Measurements from ENCODE around the gene GABPB2. TPM values are rescaled to one million over a fixed set of nuclear protein-coding genes. Genes with fewer than 3 reads are reported as not detected.
A peak's percentile ranks its signal among the peaks of the same experiment; 100 is the strongest.

The GABPB2 gene
- total RNA-seq, 1 experiment from 2014 or later: 12.5 TPM

DNA sequence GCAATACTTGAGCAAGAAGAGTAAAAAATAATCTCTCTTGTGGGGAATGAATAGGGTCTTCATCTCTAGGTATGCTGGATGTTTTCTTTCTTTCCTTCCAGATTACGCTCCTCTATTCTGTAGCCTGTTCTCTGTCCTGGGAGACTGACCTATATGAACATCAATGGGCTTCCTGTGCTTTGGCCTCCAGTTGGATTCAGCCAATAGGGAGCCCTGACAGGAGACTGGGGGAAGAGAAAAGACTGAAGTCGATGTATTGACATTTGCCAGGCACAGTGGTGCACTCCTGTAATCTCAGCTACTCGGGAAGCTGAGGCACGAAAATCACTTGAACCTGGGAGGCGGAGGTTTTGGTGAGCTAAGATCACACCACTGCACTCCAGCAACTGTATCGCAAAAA lies 58.2 kb downstream of the GABPB2 start:
- no peak for DNase-seq (ENCODE audit: low spot score)
- intact Hi-C loops (cut with micrococcal nuclease; ENCODE audit: unreplicated experiment): no loop called here

GRCh38 chr1:151130987-151131586 lies 60.5 kb downstream of the GABPB2 start:
- H3K9me3 ChIP-seq (ENCODE audit: low read depth, low read length, poor library complexity, severe bottlenecking): no peaks in the 10 kb centered on the region
- H3K4me3 ChIP-seq (ENCODE audit: low read depth, low read length, poor library complexity, severe bottlenecking): no peak overlapping the region
- H3K27me3 ChIP-seq (replicated peaks; ENCODE audit: insufficient read depth, low read depth, low read length, poor library complexity): no peaks in the 10 kb centered on the region
- POLR2A ChIA-PET (ENCODE audit: low non-redundant PET): no interaction called here
- intact Hi-C loops (cut with micrococcal nuclease; ENCODE audit: unreplicated experiment): loop anchor here (5.0 kb wide), 1 partner anchor 34 kb away; no protein-coding TSS in a partner anchor
- DNase-seq (ENCODE audit: low spot score): peak; percentile 71
- H3K27ac ChIP-seq (ENCODE audit: low read depth, low read length, poor library complexity, severe bottlenecking): no peak overlapping the region
- CTCF ChIA-PET: interaction anchor here (0.5 to 0.6 kb wide), 2 partner anchors 24 to 31 kb away, joined by 3 read pairs; no protein-coding TSS in a partner anchor
- no peak for TF ChIP-seq CTCF (conservative IDR thresholded peaks at IDR 0.05; ENCODE audit: low read depth, low read length)
- no peak for TF ChIP-seq EZH2 (IDR thresholded peaks at IDR 0.05; ENCODE audit: borderline replicate concordance, low read depth, low read length, poor library complexity, severe bottlenecking)
- no TSS peak for BruUV-seq (replicated peaks)
- H3K36me3 ChIP-seq (ENCODE audit: insufficient read depth, low read length, poor library complexity, severe bottlenecking): no peaks in the 10 kb centered on the region
- H3K4me1 ChIP-seq (ENCODE audit: insufficient read depth, low read length, poor library complexity, severe bottlenecking): no peaks in the 10 kb centered on the region

More for the DNA sequence above, 58.2 kb downstream of the GABPB2 start:
- no peaks in the 10 kb centered on the region for H3K36me3 ChIP-seq (ENCODE audit: insufficient read depth, low read length, poor library complexity, severe bottlenecking)
- TF ChIP-seq EZH2 (IDR thresholded peaks at IDR 0.05; ENCODE audit: borderline replicate concordance, low read depth, low read length, poor library complexity, severe bottlenecking) (no peak), CTCF (conservative IDR thresholded peaks at IDR 0.05; ENCODE audit: low read depth, low read length) (no peak)
- BruUV-seq (replicated peaks): no TSS peak
- no peaks in the 10 kb centered on the region for H3K9me3 ChIP-seq (ENCODE audit: low read depth, low read length, poor library complexity, severe bottlenecking)
- CTCF ChIA-PET: no interaction called here
- H3K27me3 ChIP-seq (replicated peaks; ENCODE audit: insufficient read depth, low read depth, low read length, poor library complexity): no peaks in the 10 kb centered on the region
- H3K27ac ChIP-seq (ENCODE audit: low read depth, low read length, poor library complexity, severe bottlenecking): no peak overlapping the region
- H3K4me3 ChIP-seq (ENCODE audit: low read depth, low read length, poor library complexity, severe bottlenecking): no peak overlapping the region
- POLR2A ChIA-PET (ENCODE audit: low non-redundant PET): no interaction called here
- no peaks in the 10 kb centered on the region for H3K4me1 ChIP-seq (ENCODE audit: insufficient read depth, low read length, poor library complexity, severe bottlenecking)

DNA sequence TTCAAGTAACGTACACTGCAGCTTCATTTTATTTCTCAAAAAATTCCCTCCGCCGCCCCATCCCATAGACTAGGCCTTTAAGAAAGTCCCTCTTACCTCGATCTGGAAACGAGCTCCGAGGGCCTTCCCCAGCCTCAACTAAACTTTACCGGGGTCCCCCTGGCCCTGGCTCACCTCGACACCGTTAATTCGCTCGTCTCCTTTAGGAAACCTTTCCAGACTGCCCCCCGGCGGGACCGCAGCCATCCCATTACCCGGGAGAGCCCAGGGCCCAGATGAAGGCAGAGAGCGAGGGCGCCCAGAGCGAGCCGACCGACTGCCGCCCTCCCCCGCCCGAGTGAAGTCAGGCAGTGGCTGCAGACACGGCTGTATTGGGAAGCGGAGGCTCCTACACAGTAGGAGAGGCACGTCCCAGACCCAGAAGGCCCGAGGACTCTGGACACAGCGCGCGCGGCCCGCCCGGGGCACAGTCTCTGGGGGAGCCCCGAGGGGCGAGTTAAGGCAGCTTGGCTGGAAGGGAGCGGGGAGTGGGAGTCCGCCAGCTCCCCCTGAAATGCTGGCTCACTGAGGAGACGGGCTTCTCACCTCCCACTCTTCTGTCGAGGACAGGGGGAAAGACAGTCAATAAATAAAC lies 61.3 kb downstream of the GABPB2 start:
- no peaks in the 10 kb centered on the region for H3K27me3 ChIP-seq (replicated peaks; ENCODE audit: insufficient read depth, low read depth, low read length, poor library complexity)
- no peak for DNase-seq (ENCODE audit: low spot score)
- no TSS peak for BruUV-seq (replicated peaks)
- no peaks in the 10 kb centered on the region for H3K9me3 ChIP-seq (ENCODE audit: low read depth, low read length, poor library complexity, severe bottlenecking)
- no peak overlapping the region for H3K27ac ChIP-seq (ENCODE audit: low read depth, low read length, poor library complexity, severe bottlenecking)
- CTCF ChIA-PET: interaction anchor here (0.5 to 0.6 kb wide), 2 partner anchors 23 to 32 kb away, joined by 3 read pairs; no protein-coding TSS in a partner anchor
- H3K36me3 ChIP-seq (ENCODE audit: insufficient read depth, low read length, poor library complexity, severe bottlenecking): no peaks in the 10 kb centered on the region
- POLR2A ChIA-PET (ENCODE audit: low non-redundant PET): no interaction called here
- intact Hi-C loops (cut with micrococcal nuclease; ENCODE audit: unreplicated experiment): loop anchor here (5.0 kb wide), 1 partner anchor 35 kb away; no protein-coding TSS in a partner anchor
- no peaks in the 10 kb centered on the region for H3K4me1 ChIP-seq (ENCODE audit: insufficient read depth, low read length, poor library complexity, severe bottlenecking)
- no peak overlapping the region for H3K4me3 ChIP-seq (ENCODE audit: low read depth, low read length, poor library complexity, severe bottlenecking)
- TF ChIP-seq CTCF (conservative IDR thresholded peaks at IDR 0.05; ENCODE audit: low read depth, low read length): no peak
- TF ChIP-seq EZH2 (IDR thresholded peaks at IDR 0.05; ENCODE audit: borderline replicate concordance, low read depth, low read length, poor library complexity, severe bottlenecking): no peak
